HG03469 (cell line): ENCODE data around the gene ZNF30.
"Not testable (repeated sequence)": the region's sequence is repeated elsewhere in the genome, so short reads cannot be mapped to it uniquely, and the experiment has no call there.

Experiments used
- ATAC-seq: cut with Tn5 transposase; IDR thresholded peaks from one replicate; pipeline ENCODE4 v1.9.1; 2021; ENCODE audit warnings: mild to moderate bottlenecking, moderate library complexity, moderate number of reproducible peaks; ENCODE audit not compliant: unreplicated experiment

ZNF30 gene

GRCh38 chr19:34960103-34960805 is 33.6 kb downstream of the ZNF30 start:
- ATAC-seq = no peak

DNA sequence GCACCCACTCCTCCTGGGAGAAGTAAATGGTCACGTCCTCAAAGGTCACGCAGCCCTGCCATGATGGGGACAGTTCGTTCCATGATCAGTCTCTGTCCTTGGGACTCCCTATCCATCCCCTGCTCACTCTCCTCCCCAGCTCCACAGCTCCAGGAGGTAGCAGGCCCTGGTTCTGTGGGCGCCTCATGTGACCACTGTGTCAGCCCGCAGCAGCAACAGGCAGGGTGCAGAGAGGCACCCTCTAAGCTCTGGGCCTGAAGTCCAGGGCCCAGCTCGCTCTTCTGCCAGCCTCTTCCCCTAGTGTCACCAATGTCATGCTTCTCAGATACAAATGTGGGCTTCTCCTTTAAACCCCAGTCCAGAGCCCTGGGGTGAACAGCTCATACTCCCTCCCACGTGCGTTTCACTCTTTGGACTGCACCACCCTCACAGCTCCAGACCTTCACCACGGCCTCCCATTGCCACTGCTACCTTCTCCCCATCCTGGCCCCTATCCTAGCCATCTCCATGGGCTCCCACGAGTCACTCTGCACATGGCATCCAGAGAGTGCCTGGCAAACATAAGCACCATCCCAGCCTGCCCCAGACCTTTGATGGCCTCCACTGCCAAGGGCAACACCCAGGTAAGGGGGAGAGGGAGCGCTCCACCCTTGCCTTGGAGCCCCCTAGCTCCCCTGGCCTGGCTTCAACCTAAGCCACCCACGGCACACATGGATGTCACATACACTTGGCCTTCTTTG is 34.4 kb downstream of the ZNF30 start:
- ATAC-seq = no peak

- ATAC-seq = no peak
These were observed 35.3 kb downstream of the ZNF30 start for GRCh38 chr19:34961775-34962686.

DNA sequence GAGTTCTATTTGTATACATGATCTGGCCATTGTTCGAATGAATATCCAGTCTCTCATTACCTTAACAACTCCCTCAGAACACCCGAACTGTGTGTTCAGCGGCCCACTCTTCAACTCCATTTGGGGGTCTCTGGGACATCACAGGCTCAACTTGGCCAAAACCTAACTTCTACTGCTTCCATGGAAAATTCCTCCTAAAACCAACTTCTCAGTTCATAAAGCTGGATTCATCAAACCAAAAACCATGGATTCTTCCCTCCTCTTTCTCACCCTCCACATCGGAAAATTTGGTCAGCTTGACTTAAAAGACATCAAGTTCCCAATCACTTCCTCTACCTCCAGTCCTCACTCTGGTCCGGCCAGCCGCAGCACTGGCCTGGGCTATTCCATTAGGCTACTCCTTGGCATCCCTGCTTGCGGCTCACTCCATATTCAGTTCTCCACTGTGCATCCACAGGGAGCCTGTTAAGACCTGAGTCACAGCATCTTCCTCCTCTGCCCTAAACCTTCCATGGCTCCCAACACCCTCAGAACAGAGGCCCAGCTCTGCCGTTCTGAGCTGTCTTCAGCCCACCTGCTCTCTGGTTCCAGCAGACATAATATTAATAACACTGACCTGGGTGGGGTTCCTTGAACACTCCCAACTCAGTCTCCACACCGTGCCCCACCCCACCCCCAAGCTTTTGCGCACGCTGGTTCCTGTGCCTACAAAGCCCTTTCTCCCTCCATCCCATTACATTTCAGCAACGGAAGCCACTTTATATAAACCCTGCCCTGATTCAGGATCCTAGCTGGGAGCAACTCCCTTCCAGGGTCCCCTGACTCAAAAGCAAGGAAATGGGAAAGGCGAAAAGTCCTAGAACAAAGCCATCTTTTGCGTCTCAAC is 36.2 kb downstream of the ZNF30 start:
- no peak for ATAC-seq

- ATAC-seq = no peak
These were observed 37.1 kb downstream of the ZNF30 start, which contains the start of gene ZNF792 for GRCh38 chr19:34963573-34964406. ZNF792 (minus strand) TSS chr19:34964229; CDS start chr19:34963662, 567 bp downstream.

- no peak for ATAC-seq
These were observed 37.9 kb downstream of the ZNF30 start for GRCh38 chr19:34964598-34964997.

DNA sequence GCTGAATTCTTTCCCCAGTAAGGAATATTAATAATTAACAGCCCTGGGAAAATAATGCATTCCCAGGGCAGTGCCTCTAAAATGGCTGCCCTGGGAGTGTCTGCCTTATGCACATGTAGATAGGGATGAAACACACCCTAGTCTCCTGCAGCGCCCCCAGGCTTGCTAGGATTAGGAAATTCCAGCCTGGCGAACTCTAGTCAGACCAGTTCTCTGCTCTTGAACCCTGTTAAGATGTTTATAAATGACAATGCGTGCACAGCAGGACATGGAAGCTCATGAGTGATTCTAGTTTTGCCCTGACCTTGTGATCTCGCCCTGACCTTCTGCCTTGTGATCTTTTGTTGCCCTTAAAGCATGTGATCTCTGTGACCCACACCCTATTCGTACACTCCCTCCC is 38.8 kb downstream of the ZNF30 start:
- not testable (repeated sequence) for ATAC-seq

GRCh38 chr19:34967551-34967950 is 40.8 kb downstream of the ZNF30 start:
- no peak for ATAC-seq

DNA sequence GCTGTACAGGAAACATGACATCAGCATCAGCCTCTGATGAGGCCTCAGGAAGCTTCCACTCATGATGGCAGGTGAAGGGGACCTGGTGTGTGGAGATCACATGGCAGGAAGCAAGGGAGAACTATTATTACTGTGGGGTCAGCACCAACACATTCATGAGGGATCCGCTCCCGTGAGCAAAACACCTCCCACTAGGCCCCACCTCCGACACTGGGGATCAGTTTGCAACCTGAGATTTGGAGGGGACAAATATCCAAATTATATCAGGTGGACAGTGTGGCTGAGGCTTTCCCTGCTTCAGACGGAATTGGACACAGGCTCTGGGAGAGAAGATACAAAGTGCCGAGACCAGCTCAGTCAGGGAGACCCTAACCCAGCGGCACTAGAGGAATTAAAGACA is 43.0 kb downstream of the ZNF30 start:
- ATAC-seq = no peak

- ATAC-seq = not testable (repeated sequence)
These were observed 43.6 kb downstream of the ZNF30 start for GRCh38 chr19:34970185-34970780.

- ATAC-seq = no peak
These were observed 45.5 kb downstream of the ZNF30 start for GRCh38 chr19:34972163-34972705.

- no peak for ATAC-seq
These were observed 47.9 kb downstream of the ZNF30 start for GRCh38 chr19:34974646-34975045.

DNA sequence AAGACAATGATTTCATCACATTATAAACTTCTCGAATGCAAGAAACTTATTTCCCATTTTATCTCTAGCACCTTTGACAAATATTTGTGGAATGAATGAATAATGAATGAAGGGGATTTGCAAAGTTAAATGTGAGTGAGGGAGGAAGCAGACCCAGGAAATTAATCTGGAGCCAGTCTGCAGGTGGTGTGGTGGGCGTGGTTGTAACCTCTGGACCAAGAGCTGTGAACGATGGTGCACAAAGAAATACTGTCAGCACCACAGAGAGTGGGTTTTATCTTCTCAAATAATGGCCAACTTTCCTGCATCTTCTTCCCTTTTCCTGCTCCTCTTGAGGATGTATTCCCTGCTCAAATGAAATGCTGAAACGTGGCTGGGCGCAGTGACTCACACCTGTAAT is 48.4 kb downstream of the ZNF30 start:
- ATAC-seq = no peak

GRCh38 chr19:34976611-34977010 is 49.9 kb downstream of the ZNF30 start:
- ATAC-seq = no peak

DNA sequence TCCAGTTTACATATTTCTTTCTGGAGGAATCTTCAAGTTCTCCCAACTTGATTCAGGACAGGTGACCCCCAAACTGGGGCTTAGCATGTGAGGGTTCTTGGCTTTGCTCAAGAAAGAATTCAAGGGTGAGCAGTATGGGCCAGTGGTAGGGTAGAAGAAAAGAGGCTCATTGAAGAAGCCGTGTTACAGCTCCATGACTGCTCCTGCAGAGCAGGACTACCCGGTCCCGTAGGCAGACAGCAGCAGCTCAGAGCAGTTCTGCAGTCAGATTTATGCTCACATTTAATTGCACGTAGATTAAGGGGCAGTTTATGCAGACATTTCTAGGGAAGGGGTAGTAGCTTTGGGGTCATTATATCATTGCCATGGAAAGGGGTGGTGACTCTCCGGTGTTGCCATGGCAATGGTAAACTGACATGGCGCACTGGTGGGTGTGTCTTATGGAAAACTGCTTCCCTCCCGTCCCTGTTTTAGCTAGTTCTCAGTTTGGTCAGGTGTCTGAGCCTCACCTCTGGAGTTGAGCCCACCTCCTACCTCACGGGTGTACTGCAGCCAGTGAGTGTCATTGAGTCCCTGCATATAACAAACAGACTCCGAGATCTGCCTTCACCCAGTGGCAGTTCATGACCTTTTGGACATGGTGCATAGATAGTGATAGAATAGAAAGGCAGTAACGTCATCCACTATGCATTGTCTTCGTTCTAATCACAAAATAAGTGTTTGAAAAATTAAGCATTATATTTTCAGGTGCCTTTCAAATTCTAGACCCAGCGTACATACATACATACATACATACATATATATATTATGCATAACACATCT is 53.3 kb downstream of the ZNF30 start:
- ATAC-seq = no peak

GRCh38 chr19:34982275-34982674 is 55.6 kb downstream of the ZNF30 start:
- no peak for ATAC-seq

DNA sequence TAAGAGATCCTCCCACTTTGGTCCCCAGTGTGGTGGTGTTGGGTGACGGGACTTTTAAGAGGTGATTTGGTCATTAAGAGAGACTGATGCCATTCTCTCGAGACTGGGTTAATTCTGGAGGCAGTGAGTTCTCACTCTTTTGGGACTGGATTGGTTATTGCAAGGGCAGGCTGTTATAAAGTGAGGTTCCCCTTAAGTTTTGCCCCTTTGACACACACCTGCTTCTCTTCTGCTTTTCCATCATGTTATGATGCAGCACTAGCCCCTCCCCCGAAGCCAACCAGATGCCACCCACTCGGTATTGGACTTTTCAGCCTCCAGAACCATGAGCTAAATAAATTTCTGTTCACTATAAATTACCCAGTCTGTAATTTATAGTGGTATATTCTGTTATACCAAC is 57.1 kb downstream of the ZNF30 start:
- no peak for ATAC-seq

GRCh38 chr19:34984287-34984686 is 57.6 kb downstream of the ZNF30 start:
- no peak for ATAC-seq
